Measurements from ENCODE around the gene STX11. TPM values are rescaled to one million over a fixed set of nuclear protein-coding genes. Genes with fewer than 3 reads are reported as not detected.

The STX11 gene
- polyA plus RNA-seq, 1 donor from 2014 or later: not detected

- no peak overlapping the region for H2AFZ ChIP-seq (ENCODE audit: low read depth, low read length)
- H3K79me2 ChIP-seq (replicated peaks; ENCODE audit: insufficient read depth, low read length): no peaks in the 10 kb centered on the region
- no peak overlapping the region for H3K9ac ChIP-seq (ENCODE audit: low read length)
- H3K4me3 ChIP-seq (ENCODE audit: low read length): no peak overlapping the region
- H3K9me3 ChIP-seq (ENCODE audit: low read length): no peaks in the 10 kb centered on the region
- no peaks in the 10 kb centered on the region for H4K20me1 ChIP-seq (ENCODE audit: insufficient read depth)
- H3K9me2 ChIP-seq (ENCODE audit: insufficient read depth, low read length): no peaks in the 10 kb centered on the region
- peaks cover 20% of the 10 kb centered on the region for H3K27me3 ChIP-seq (ENCODE audit: insufficient read depth, low read depth, low read length)
- no peak overlapping the region for H3K27ac ChIP-seq (ENCODE audit: low read length)
- H3K4me2 ChIP-seq (ENCODE audit: low read length): no peak overlapping the region
- TF ChIP-seq RAD21 (conservative IDR thresholded peaks at IDR 0.05) (no peak), MXI1 (conservative IDR thresholded peaks at IDR 0.05; ENCODE audit: poor library complexity, severe bottlenecking) (no peak), CTCF (IDR thresholded peaks at IDR 0.05; ENCODE audit: poor library complexity, severe bottlenecking) (no peak), TAF1 (IDR thresholded peaks at IDR 0.05; ENCODE audit: low read depth) (no peak), EP300 (conservative IDR thresholded peaks at IDR 0.05; ENCODE audit: poor library complexity, severe bottlenecking) (no peak)
- no peaks in the 10 kb centered on the region for H3F3A ChIP-seq (ENCODE audit: insufficient read depth, low read length, poor library complexity, severe bottlenecking)
- no peaks in the 10 kb centered on the region for H3K36me3 ChIP-seq (ENCODE audit: insufficient read depth, low read length)
Observed at GRCh38 chr6:144145541-144145940, 4.8 kb upstream of the STX11 start.

- Histone ChIP-seq H4K20me1 (ENCODE audit: insufficient read depth) (no peaks in the 10 kb centered on the region), H3K9ac (ENCODE audit: low read length) (no peak overlapping the region), H3K79me2 (replicated peaks; ENCODE audit: insufficient read depth, low read length) (no peaks in the 10 kb centered on the region), H2AFZ (ENCODE audit: low read depth, low read length) (no peak overlapping the region), H3F3A (ENCODE audit: insufficient read depth, low read length, poor library complexity, severe bottlenecking) (no peaks in the 10 kb centered on the region), H3K36me3 (ENCODE audit: insufficient read depth, low read length) (no peaks in the 10 kb centered on the region), H3K27ac (ENCODE audit: low read length) (no peak overlapping the region), H3K4me3 (ENCODE audit: low read length) (no peak overlapping the region), H3K9me2 (ENCODE audit: insufficient read depth, low read length) (no peaks in the 10 kb centered on the region), H3K4me2 (ENCODE audit: low read length) (no peak overlapping the region), H3K27me3 (ENCODE audit: insufficient read depth, low read depth, low read length) (peaks cover 38% of the 10 kb centered on the region), H3K9me3 (ENCODE audit: low read length) (no peaks in the 10 kb centered on the region)
- TF ChIP-seq POLR2AphosphoS5 (IDR thresholded peaks at IDR 0.05): no peak
- TF ChIP-seq REST (IDR thresholded peaks at IDR 0.05; ENCODE audit: borderline replicate concordance): no peak
- no peak for TF ChIP-seq MXI1 (conservative IDR thresholded peaks at IDR 0.05; ENCODE audit: poor library complexity, severe bottlenecking)
- TF ChIP-seq EZH2 (IDR thresholded peaks at IDR 0.05; ENCODE audit: borderline replicate concordance, insufficient read depth, low read length, poor library complexity, severe bottlenecking): no peak
- TF ChIP-seq RAD21 (conservative IDR thresholded peaks at IDR 0.05): no peak
- TF ChIP-seq EP300 (conservative IDR thresholded peaks at IDR 0.05; ENCODE audit: poor library complexity, severe bottlenecking): no peak
- TF ChIP-seq CTCF (IDR thresholded peaks at IDR 0.05; ENCODE audit: poor library complexity, severe bottlenecking): no peak
- no peak for TF ChIP-seq SMC3 (conservative IDR thresholded peaks at IDR 0.05; ENCODE audit: poor library complexity)
- no peak for TF ChIP-seq TAF1 (IDR thresholded peaks at IDR 0.05; ENCODE audit: low read depth)
Observed at GRCh38 chr6:144148886-144149285, 1.4 kb upstream of the STX11 start.

Measured in neural cell (in vitro differentiated cells).